GM23248 (cell line): ENCODE measurements around the gene LEFTY2.

Experiments used
- EZH2 ChIP-seq: fragments of 200-600 bp; sonication (generic); IDR thresholded peaks from 2 replicates; pipeline ENCODE4 v1.6.1; 2018; ENCODE audit warnings: antibody characterized with exemption, mild to moderate bottlenecking; ENCODE audit not compliant: insufficient read depth, poor library complexity, severe bottlenecking
- EZH2phosphoT487 ChIP-seq: fragments of 200-600 bp; sonication (generic); IDR thresholded peaks from 2 replicates; pipeline ENCODE4 v1.6.1; 2018; ENCODE audit warnings: antibody characterized with exemption, moderate library complexity, mild to moderate bottlenecking, low read depth; ENCODE audit not compliant: insufficient read depth

- TF ChIP-seq EZH2 (no peak), EZH2phosphoT487 (no peak)
Measured at GRCh38 chr1:225944387-225944786, 3.4 kb upstream of the LEFTY2 start.
